ENCODE data around the gene GALT.

Gene GALT

DNA sequence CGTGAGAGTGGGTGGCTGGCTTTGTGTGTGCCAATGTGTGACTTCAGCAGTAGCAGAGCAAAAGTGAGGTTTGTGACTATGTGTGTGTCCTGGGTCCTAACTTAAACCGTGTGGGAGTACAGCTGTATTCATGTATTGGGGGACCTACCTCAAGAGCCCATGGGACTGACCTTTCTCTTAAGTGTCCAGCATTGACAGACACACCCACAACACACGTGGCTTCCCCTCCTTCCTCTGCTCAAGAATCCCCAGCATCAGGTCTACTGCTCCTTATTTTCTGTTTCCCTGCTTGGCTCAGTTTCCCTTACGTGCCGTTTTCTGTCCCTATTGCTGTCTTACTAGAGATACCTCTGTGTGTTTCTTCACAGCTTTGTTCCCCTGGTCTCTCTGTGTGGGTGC lies 6.1 kb downstream of the GALT start:
- DNase-seq, result no peak

DNA sequence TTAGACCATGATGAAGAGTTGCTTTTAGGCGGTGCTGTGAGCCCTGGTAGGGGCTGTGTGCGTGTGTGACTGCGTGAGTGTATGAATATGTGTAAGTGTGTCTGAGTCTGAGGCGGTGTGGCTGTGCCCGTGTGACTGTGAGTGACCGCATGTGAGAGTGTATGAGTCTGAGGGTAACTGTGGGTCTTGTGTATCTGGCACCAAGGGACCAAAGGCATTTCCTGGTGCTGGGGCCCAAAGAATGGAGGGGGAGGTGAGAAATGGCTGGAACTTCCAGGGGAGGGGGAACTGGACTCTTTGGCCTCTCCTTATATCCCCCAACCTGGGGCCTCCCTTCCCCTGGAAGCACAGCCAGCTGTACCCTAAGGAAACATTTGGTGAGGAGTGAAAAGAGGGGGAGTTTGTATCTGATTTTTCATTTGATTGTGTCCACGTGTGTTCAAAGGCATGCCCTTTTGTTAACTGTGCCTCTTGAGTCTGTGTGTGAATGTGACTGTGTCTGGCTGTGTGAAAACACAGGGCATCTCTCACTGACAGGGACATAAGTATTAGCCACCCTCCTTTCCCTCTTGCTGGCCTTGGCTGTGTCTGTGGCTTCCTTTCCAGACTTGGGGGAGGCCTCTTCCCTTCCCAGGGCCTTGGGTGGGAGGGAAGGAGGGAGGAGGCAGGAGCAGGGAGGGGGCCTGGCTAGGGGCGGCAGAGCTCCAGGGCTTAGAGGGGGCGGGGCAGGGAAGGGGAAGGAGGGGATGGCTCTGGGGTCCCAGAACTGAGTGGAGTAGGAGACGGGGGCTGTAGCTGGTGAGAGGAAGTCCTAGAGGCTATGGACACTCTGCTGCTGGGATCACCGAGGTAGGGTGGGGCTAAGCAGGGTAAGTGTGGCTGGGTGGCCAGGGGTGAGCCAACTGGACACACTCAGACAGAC lies 6.9 kb downstream of the GALT start:
- DNase-seq, result no peak

DNA sequence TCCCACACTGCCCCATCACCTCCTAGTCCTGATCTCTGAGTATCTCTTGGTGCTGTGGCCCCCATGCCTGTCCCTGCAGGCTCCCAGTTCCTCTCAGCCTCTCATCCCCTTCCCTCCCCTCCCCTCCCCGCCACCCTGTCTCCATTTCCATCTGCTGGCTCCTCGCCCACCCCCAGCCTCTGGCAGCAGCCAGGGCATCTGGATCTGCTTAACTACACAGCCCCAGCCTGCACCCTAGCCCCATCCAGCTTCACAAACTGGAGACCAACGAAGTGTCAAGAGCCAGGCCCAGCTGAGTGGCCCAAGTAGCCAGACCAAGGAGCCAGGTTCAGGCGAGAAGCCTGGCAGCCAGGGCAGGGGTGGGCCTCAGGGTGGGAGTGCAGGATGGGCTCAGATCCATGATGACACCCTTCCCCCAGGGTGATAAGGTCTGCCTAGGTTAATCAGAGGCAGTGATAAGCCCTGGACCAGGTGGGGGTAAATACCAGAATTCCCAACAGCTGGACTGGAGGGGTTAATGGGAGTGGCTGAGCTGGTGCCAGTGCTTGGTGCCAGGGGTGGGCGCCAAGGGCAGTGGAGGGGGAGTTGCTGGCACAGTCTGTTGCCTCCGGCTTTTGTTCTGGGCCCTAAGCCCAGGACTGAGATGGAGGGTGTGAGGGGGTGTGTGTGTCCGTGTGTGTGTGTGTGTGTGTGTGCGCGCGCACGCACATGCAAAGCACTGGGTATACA lies 8.0 kb downstream of the GALT start:
- DNase-seq, result no peak

DNA sequence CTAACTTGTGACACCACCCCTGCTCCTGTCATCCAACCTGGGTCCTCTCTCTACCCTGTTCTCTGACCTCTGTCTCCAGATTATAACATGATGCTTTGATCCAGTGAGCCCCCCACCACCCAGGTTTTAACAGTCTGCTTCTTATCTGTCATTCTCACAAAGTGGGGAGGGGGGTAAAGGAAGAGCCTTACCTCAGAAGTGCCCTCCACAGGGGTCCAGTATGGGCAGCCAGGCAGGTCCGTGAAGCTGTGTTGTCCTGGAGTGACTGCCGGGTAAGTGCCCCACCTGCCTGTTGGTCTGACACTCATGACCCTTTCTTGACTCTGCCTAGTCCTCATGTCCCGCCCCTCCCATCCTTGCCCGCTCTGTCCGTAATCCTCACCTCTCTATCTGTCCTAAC lies 8.9 kb downstream of the GALT start:
- no peak for DNase-seq

DNA sequence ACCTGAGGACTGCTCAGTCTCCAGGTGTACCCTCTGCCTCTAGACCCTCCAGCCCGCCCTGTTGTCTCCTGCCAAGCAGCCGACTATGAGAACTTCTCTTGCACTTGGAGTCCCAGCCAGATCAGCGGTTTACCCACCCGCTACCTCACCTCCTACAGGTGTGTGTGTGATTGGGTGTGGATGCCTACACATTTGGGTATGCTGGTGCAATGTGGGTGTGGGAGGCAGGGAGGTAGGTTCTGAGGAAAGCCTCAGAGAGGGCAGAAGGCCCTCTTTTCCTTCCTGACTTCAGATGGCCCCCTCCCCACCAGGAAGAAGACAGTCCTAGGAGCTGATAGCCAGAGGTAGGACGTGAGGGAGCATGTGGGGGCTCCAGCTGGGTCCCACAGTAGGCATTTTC lies 10.5 kb downstream of the GALT start:
- DNase-seq, result no peak

DNA sequence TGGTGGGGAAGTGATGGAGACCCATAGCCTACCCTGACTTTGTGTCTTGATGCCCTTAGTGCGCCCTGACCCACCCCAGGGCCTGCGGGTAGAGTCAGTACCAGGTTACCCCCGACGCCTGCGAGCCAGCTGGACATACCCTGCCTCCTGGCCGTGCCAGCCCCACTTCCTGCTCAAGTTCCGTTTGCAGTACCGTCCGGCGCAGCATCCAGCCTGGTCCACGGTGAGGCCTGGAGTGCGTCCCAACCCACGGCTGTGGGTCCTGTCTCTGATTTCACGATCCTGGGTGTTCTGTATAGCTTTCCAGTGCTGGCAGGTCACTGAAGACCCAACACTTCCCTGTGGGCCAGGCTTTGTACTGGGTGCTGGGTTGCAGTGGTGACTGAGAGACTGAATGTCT lies 12.0 kb downstream of the GALT start:
- DNase-seq, result no peak

DNA sequence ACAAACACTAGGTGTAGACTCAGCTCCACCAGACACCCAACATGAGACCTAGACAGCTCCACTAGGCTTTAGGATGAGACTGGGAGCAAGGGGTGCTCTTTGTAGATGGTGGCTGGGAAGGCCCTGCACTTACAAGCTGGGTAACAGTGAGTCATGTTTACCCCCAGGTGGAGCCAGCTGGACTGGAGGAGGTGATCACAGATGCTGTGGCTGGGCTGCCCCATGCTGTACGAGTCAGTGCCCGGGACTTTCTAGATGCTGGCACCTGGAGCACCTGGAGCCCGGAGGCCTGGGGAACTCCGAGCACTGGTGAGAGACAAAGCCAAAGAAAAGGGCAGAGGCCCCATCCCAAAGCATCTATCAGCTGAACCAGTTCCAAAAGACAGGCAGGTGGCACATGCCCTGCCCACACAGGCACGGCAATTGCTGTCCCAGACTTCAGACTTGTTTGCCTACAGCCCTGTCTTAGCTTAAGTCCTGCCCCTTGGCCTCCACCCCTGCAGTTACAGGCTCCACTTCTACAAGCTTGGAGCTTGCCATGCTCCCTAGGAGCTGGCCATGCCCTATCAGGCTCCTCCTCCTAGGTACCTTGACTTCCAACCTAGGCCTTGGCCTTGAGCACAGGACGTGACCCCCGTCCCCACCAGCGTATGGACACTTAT lies 13.2 kb downstream of the GALT start:
- no peak for DNase-seq

DNA sequence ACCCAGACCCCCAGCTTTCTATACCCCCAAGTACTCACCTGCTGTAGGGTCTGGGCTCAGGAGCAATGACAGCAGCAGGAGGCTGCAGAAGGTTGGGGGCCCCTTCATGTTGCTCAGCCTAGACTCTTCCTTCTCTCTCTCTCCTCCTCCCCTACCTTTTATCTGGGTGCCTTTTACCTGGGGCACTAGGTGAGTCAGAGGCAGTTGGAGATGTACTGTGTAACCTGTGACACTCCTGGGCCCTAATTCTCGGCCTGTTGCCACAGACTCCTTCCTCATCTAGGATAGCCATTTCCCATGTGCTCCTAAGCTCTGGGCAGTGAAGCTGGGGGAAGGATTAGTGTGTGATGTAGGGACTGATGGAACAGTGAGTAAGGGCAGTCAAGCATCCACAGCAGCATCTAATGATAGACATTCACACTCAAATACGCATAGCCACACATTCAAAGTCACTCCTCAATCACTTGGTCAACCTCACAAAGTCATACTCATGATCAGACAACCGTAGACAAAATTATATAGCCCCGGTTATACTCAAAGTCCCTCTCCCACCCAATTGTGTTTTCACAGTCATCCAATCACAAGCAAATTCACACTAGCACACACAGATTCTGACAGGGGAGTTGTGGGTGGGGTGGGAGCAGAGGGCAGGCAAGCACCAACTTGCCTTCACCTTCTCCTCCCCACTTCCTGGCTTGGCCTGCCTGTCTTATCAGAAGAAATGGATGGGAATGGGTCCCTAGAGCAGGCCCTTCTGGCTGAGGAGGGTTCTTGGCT lies 16.2 kb downstream of the GALT start, which contains the start of gene CCL27:
TSS of gene CCL27 (minus strand) at position 132 of the 777 bp plus-strand sequence. CDS start at position 108, 24 bp downstream.
- no peak for DNase-seq

DNA sequence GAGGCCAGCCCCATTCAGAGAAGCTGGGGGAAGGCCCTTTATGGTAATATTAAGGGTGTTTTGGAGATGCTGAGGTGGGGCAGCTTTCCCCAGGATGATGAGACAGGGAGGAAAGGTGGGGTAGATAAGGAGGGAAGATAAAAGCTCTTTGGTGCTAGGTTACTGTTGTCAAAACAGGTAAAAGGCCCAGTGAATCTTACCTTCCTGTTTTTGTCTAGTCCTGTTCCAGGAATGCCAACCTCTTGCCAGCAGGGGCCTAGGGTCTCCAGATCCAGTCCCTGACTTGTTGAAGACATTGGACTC lies 16.8 kb downstream of the GALT start:
- peak; percentile 72 for DNase-seq

DNA sequence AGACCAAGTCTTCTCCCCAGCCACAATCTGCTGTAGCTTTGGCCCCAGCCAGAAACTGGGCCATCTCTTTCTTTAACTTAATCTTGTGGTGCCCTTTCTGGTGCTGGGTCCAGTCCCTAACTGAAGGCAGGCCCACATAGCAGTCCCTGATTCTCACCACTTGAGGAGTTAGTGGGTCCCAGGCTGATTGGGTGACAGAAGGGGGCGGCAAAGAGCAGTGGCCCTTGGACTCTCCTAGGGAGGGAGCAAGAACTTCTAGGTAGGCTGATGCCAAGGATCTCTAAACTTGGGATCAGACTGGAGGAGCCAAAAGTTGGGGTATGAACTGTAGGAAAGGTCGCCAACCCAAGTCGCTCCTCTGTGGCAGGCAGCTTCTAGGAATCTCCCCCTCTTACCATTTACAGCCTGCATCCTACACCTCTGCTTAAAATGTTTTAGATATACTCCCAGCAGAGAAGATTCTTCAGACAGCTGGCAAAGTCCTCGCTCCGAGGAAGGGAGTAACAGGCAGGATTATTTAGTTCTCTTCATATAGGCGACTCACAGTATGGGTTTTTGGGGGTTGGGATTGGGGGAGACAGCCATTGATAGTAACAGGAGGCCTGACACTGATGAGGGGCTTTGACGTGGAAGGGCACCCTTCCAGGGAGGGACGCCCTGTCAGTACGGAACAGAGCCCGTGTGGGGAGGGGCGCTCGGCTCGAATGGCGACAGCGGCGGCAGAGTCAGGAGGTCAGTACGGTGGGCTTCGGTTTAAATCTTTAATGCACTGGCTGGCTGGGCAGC lies 18.0 kb downstream of the GALT start:
- peak; percentile 66 for DNase-seq

DNA sequence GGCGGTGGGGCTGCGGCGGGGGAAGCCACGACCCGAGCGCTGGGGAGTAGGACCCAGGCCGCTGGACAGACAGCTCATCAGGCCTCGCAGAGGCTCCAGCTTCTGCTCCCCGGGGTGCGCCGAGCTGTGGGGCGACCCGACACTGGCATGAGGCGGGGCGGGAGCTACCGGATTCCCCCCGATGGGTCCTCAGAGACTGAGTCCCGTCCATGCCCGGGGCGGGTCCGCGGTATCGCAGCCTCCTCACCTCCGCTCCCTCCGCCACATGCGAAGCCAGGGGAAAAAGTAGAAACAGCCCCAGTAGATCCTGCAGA lies 18.5 kb downstream of the GALT start:
- DNase-seq, result no peak

DNA sequence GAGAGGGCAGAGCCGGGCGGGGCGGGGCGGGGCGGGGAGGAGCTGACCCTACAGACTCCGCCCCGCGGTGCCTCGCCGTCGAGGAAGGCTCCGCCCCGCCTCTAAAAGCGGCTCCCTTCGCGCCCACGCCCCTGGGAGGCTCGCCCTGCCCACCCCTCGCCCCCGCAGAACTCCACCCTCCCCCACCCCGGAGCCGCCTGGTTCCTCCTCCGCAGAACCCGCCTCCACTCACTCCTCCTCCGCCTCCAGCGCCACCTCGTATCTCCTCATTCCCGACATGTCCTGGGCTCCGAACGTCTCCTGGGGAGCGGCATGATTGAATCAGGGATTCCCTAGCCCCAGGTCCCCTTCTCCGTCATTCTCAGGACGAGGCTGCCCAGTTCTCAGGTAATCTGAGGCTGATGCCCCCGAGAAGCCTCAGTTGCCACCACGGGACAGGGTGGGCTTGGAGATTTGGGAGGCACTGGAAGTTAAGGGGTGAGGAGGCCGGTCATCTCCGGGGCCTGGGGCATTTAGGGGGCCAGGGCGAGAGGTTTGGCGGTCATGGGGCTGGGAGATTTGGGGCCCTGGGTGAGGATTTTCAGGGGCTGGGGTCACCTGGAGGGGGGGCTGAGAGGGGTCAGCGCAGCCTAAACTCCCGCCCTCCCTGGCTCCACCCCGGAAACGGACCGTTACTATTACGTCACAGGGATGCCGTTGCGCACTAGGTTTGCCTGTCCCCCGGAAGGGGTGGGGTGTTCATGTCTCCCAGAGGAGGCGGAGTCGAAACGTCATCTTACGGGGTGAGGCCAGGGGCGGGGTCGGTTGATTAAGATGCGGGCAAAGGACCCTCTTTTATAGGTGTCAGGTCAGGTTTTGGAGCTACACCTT lies 19.1 kb downstream of the GALT start:
- peak; percentile 88 for DNase-seq

DNA sequence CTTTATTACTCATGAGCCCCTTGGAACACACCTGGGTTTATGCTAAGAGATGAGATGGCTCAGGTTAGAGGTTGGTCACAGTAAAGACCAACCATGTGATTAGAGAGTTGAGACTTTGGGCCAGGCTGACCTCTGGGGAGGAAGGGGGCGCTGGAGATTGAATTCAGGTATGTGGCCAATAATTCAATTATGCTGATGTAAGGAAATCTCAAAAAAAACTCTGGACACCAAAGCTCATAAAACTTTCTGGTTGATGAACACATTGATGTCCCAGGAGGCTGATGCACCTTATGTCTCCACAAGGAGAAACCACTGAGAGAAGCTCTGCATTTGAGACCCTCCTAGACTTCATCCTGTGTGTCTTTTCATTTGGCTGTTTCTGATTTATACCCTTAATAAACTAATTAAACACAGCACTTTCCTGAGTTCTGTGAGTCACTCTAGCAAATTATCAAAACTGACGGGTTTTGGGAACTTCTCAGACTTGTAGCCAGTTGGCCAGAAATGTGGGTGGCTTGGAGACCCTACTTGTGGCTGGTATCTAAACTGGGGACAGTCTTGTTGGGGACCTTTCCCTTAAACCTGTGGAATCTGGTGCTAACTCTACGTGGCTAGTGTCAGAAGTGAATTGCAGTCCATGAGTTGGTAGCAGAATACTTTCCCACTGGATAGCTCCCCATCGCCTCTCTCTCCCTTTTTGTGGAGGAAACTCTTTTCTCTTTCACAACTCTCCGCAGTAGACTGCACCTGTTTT lies 23.5 kb downstream of the GALT start:
- DNase-seq, result no peak

DNA sequence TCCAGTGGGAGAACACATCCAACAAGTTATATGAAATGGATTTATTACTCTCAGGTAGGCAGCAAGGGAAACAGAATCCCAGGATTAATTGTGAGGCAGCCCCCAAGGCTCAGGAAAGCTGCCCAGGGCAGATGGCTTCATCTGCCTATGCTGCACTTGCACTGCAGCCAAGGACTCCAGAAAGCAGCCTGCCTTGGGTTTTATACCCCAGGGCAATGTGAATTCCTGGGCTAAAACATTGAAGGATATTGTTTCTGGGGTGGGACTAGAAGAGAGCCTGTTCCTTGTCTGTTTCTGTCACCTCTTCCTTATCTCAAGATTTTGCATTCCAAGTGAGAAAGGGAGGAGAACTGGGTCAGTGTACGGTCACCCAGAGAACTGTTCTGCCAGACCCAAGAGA lies 24.8 kb downstream of the GALT start:
- no peak for DNase-seq

DNA sequence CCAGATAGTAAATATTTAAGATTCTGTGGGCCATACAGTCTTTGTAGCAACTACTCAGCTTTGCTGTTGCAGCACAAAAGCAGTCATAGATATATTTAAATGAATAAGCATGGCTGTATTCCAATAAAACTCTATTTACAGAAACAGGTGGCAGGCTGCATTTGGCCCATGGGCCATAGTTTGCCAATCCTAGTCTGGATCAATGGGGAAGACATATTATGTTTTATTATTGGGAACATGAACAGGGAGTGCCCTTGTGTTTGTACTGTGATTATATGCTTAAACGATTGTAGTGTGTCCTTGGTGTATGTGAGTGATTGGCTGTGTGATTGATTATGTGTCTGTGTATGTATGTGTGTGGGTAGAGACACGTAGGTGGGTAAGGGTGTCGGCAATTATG lies 28.0 kb downstream of the GALT start:
- DNase-seq, result no peak

DNA sequence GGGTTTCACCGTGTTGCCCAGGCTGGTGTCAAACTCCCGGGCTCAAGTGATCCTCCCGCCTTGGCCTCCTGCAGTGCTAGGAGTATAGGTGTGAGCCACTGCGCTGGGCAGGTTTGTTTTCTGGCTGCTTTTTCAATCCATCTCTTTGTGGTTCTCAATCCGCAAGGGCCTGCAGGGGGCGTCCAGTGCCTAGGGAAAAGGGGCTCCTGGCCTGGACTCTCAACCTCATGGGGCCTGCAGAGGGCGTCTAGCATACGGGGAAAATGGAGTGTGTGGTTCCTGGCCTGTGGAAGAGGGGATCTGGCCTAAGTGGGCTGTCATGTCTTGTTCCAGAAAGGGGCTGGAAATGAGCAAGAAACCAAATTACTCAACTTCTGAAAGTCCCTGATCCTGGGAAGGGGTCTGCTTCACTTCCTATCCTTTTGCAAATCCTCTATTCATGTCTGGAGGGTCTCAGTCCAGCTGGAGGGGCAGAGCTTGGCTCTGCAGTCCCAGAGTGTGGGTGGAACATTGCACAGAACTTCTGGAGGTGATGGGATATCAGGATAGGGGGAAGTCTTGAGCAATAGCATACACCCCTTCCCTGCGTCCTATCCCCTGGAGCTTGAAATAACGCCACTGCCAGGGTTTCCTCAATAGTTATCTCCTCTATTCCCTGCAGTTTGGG lies 28.7 kb downstream of the GALT start:
- DNase-seq, result no peak

DNA sequence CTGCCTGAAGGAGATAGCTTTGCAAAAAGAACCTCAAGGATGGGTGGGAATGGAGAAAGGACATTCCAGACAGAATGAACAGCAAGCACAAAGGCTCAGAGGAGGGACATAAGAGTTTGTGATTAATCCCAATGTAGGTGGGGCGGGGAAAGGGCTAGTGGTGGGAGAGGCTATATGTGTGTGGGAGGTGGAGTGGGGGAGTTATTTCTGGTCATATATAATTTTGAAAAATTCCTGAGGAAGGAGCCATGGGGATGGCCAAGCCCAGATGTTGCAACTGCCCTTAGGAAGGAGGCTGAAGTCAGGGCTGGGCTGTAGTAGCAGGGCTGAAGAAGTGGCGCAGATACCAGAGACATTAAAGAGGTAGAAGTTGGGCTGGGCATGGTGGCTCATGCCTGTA lies 29.4 kb downstream of the GALT start:
- DNase-seq, result no peak

DNA sequence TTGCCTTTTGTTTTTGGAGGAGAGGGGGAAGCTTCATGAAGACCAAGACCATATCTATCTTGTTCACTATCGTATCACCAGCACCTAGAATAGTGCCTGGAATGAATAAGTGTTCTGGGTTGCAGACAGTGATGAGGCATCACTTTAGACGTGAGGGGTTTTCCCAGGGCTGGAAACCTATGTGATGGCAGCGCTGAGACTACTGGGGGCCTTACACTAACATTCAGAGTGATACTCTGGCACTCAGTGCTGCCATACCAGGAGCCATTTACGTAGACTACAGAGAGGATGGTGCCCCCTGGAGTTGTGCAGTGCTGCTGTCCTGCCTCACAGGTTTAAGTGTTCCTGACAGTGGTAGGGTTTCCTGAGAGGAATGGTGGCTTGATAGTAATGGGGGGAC lies 37.7 kb downstream of the GALT start:
- DNase-seq, result no peak

DNA sequence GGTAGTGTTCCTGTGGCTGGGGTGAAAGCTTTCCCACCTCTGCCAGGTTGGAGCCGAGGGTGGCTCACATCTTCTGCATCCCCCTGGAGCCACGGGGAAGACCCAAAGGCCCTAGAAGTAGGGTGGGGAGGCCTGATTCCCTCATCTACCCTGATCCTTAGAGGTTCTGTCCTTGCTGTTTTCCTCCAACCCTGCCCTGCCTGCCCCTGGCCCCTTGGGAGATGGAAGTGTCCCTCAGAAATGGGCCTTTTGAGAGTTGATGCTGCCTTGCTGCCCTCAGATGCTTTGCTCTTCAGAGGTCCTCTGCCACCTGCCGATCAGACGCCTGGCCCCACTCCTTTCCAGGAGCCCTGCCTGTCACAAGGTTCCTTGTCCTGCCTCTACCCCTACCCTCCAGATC lies 38.3 kb downstream of the GALT start:
- no peak for DNase-seq

DNA sequence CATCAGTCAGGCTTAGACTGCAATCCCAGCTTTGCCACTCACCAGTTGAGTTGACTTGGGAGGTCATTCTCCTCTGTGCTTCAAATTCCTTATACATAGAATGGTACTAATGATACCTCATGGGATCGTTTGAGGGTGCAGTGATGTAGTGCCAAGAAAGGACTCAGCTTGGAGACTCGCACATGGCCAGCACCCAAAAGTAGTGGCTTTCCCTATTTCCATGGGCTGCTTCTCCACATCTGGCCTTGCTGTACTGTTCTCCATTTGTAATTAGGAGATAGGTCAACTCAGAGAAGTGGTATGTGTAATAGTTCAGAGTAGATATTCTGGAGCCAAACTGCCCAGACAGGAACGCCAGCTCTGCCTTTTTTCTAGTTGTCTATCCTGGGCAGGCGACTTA lies 39.1 kb downstream of the GALT start:
- no peak for DNase-seq
